ENCODE results near the gene AMER2. TPM values are rescaled to one million over a fixed set of nuclear protein-coding genes. Genes with fewer than 3 reads are reported as not detected.

The AMER2 gene
- total and polyA plus RNA-seq, 2 experiments from 2014 or later: 0.09 to 0.15 TPM

DNA sequence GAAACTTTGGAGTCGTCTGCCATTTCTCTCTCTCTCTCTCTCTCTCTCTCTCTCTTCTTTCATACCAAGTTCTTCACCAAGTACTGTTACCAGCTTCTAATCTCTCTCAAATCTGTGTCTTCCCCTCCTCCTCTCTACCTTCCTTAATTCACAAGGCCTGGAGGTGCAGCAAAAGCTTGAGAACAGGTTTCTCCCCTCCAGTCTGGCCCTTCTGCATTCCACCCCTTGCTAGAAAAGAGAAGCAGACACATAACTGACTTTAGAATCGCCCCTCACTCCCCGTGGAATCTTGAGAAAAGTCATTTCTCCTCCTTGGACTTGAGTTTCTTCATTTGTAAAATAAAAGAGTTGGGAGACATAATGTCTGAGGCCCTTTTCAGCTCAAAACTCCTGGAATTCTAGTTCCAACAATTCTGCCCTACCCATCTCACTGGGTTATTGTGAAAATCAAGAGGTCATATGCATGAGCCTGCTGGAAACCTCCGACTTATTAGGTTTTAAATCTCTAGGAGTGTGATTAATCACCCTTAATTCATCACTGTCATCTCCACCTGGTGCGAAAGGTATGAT is 20.4 kb downstream of the AMER2 start:
- no peaks in the 10 kb centered on the region for H3K4me1 ChIP-seq (ENCODE audit: low read depth)
- H3K36me3 ChIP-seq: no peaks in the 10 kb centered on the region
- no peak overlapping the region for H3K4me3 ChIP-seq
- H3K9me3 ChIP-seq (ENCODE audit: low read depth): no peaks in the 10 kb centered on the region
- TF ChIP-seq, protein P1, sequence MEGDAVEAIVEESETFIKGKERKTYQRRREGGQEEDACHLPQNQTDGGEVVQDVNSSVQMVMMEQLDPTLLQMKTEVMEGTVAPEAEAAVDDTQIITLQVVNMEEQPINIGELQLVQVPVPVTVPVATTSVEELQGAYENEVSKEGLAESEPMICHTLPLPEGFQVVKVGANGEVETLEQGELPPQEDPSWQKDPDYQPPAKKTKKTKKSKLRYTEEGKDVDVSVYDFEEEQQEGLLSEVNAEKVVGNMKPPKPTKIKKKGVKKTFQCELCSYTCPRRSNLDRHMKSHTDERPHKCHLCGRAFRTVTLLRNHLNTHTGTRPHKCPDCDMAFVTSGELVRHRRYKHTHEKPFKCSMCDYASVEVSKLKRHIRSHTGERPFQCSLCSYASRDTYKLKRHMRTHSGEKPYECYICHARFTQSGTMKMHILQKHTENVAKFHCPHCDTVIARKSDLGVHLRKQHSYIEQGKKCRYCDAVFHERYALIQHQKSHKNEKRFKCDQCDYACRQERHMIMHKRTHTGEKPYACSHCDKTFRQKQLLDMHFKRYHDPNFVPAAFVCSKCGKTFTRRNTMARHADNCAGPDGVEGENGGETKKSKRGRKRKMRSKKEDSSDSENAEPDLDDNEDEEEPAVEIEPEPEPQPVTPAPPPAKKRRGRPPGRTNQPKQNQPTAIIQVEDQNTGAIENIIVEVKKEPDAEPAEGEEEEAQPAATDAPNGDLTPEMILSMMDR (IDR thresholded peaks at IDR 0.05; ENCODE audit: low read depth, low read length): no peak
- DNase-seq (ENCODE audit: low read depth in 1 of 2, low spot score in 1 of 2): no peak
- no peak overlapping the region for H3K27ac ChIP-seq
- H3K27me3 ChIP-seq: no peaks in the 10 kb centered on the region

DNA sequence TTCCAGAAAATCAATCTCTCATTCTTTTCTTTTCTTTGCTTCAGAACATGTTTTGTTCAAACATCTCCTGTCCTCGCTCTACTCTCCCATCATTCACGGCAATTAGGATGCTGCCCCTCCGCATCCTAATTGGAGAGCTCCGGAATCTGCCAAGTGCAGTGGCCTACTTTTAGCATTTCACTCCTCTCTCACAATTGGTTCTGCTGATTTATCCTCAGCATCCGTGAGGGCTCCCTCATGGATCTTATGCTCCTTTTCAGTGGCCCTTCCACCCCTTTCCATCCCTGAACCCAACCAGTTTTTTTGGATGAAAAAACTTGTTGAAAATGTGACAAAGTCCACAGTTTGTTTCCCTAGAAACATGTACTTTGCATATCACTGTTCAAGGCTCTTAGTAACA is 22.4 kb downstream of the AMER2 start:
- TF ChIP-seq, protein P1 (IDR thresholded peaks at IDR 0.05; ENCODE audit: low read depth, low read length): no peak

DNA sequence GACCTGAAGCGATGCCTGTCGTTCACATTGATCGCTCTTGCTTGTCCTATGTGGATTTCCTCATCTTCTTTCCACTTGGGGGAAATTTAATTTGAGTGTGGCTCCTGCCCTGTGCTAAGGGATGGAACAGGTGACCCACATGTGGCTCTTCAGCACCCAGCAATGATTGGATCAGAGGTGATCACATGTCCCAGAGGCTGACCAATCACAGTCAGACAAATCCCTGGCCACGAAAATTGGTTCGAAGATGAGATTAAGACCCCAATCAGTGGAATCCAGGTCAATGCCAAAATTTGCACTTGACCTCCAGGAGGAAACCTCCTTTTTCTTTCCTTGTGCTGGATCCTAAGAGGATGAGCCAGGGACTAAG is 23.7 kb downstream of the AMER2 start:
- no peak for DNase-seq (ENCODE audit: low read depth in 1 of 2, low spot score in 1 of 2)
- no peaks in the 10 kb centered on the region for H3K27me3 ChIP-seq
- H3K9me3 ChIP-seq (ENCODE audit: low read depth): no peaks in the 10 kb centered on the region
- TF ChIP-seq, protein P1 (IDR thresholded peaks at IDR 0.05; ENCODE audit: low read depth, low read length): no peak
- H3K4me1 ChIP-seq (ENCODE audit: low read depth): no peaks in the 10 kb centered on the region
- H3K4me3 ChIP-seq: no peak overlapping the region
- H3K36me3 ChIP-seq: no peaks in the 10 kb centered on the region
- no peak overlapping the region for H3K27ac ChIP-seq

More for the DNA sequence above, 22.4 kb downstream of the AMER2 start:
- no peak for DNase-seq (ENCODE audit: low read depth in 1 of 2, low spot score in 1 of 2)
- no peaks in the 10 kb centered on the region for H3K9me3 ChIP-seq (ENCODE audit: low read depth)
- H3K4me1 ChIP-seq (ENCODE audit: low read depth): no peaks in the 10 kb centered on the region
- H3K4me3 ChIP-seq: no peak overlapping the region
- H3K27me3 ChIP-seq: no peaks in the 10 kb centered on the region
- H3K36me3 ChIP-seq: no peaks in the 10 kb centered on the region
- no peak overlapping the region for H3K27ac ChIP-seq

DNA sequence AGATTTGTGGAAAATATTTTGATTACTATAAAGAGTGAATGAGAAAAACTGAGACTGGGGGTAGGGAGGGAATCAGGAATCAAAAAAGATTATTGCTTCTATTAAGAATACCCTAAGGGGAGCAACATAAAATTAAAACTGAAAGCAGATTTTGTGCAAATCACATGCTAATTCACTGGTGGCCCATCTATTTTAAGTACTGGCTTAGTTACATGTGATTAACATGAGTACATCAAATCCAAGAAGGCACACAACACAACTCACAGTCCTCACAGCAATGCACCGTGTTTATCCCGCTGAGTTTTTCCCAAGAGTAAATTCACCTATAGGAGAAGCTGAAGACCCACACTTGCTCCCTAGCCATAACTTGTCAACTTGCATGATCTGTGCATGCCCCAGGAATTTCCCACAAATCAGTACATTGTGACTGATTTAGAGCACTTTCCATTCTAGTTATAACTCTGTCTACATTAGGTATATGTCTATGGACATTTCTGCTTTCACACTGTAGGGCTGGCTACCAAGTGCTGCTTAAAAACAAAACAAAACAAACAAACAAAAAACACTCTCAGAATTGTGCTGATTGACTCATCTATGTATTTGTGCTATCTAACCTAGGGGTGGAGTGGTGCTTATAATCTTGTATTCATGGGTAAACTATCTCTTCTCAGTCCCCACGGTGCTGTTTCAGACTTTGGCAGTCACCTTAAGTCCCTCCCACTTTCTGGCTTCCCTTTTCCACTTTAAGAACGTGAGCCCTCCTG is 24.3 kb downstream of the AMER2 start:
- DNase-seq (ENCODE audit: low read depth in 1 of 2, low spot score in 1 of 2): no peak
- TF ChIP-seq, protein P1 (IDR thresholded peaks at IDR 0.05; ENCODE audit: low read depth, low read length): no peak
- H3K27me3 ChIP-seq: no peaks in the 10 kb centered on the region
- no peaks in the 10 kb centered on the region for H3K4me1 ChIP-seq (ENCODE audit: low read depth)
- H3K36me3 ChIP-seq: no peaks in the 10 kb centered on the region
- no peak overlapping the region for H3K4me3 ChIP-seq
- no peaks in the 10 kb centered on the region for H3K9me3 ChIP-seq (ENCODE audit: low read depth)
- H3K27ac ChIP-seq: no peak overlapping the region

DNA sequence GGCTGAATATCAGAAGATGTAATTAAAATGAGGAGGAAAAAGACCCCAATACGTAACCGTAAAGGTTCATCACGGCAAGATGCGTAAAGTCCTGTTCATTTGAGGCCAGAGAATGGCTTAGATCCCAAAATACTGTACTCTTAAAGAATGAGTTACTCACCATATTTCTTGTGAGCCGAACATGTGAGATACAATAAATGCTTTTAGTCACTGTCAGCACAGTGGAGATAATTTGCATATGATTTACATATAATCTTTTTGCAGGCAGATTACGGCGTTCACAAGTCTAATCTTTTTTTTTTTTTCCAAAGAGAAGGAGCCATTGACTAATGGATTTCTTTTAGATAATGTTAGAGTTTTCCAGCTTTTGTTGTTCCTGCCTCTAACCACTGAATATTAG is 28.4 kb downstream of the AMER2 start:
- Histone ChIP-seq H3K9me3 (ENCODE audit: low read depth) (no peaks in the 10 kb centered on the region), H3K4me1 (ENCODE audit: low read depth) (no peaks in the 10 kb centered on the region), H3K27ac (no peak overlapping the region), H3K36me3 (no peaks in the 10 kb centered on the region), H3K4me3 (no peak overlapping the region), H3K27me3 (no peaks in the 10 kb centered on the region)
- no peak for DNase-seq (ENCODE audit: low read depth in 1 of 2, low spot score in 1 of 2)
- TF ChIP-seq, protein P1 (IDR thresholded peaks at IDR 0.05; ENCODE audit: low read depth, low read length): no peak
